NCI-H345 (cell line): ENCODE data around the gene PDZD7.

ENCODE experiments used
- DNase-seq: peaks from one replicate; lab custom pipeline; 2025; lab: John Stamatoyannopoulos, UW

PDZD7 gene

GRCh38 chr10:101018600-101019439 lies 12.1 kb downstream of the PDZD7 start:
- DNase-seq, result peak; percentile 67

- DNase-seq, result no peak
These were observed 12.8 kb downstream of the PDZD7 start for GRCh38 chr10:101018118-101018599.

- DNase-seq, result no peak
These were observed 14.1 kb downstream of the PDZD7 start for GRCh38 chr10:101016814-101017213.

- no peak for DNase-seq
These were observed 15.4 kb downstream of the PDZD7 start for GRCh38 chr10:101015582-101015973.

GRCh38 chr10:101014966-101015581 lies 15.9 kb downstream of the PDZD7 start:
- no peak for DNase-seq

GRCh38 chr10:101014230-101014884 lies 16.6 kb downstream of the PDZD7 start:
- peak; percentile 50 for DNase-seq

GRCh38 chr10:101013365-101013825 lies 17.5 kb downstream of the PDZD7 start:
- DNase-seq, result no peak

- peak; percentile 79 for DNase-seq
These were observed 18.2 kb downstream of the PDZD7 start for GRCh38 chr10:101012525-101013364.

GRCh38 chr10:101011517-101012423 lies 19.2 kb downstream of the PDZD7 start:
- DNase-seq, result no peak

- no peak for DNase-seq
These were observed 20.6 kb downstream of the PDZD7 start for GRCh38 chr10:101010329-101010728.

- no peak for DNase-seq
These were observed 22.0 kb downstream of the PDZD7 start for GRCh38 chr10:101008823-101009423.

- no peak for DNase-seq
These were observed 22.8 kb downstream of the PDZD7 start for GRCh38 chr10:101007915-101008822.

- DNase-seq, result no peak
These were observed 23.7 kb downstream of the PDZD7 start for GRCh38 chr10:101007099-101007711.

- DNase-seq, result no peak
These were observed 24.3 kb downstream of the PDZD7 start for GRCh38 chr10:101006593-101007098.

- no peak for DNase-seq
These were observed 24.9 kb downstream of the PDZD7 start for GRCh38 chr10:101005869-101006567.

- DNase-seq, result no peak
These were observed 25.6 kb downstream of the PDZD7 start for GRCh38 chr10:101005361-101005760.

- no peak for DNase-seq
These were observed 27.2 kb downstream of the PDZD7 start for GRCh38 chr10:101003639-101004206.

GRCh38 chr10:101002456-101002855 lies 28.5 kb downstream of the PDZD7 start:
- no peak for DNase-seq
